WI38 (cell line): Measurements from ENCODE around the gene CTBP2.
"Not testable (repeated sequence)": the region's sequence is repeated elsewhere in the genome, so short reads cannot be mapped to it uniquely, and the experiment has no call there.

ENCODE experiments used
- H3K4me3 ChIP-seq: 2 replicates; pipeline ENCODE4 v1.5.1; 2011; ENCODE audit warnings: low read depth, mild to moderate bottlenecking, control low read depth, low read length
- CTCF ChIP-seq: IDR thresholded peaks from 2 replicates; pipeline ENCODE4 v1.5.1; 2012; ENCODE audit warnings: low read depth, mild to moderate bottlenecking, control low read depth, low read length

CTBP2 gene

DNA sequence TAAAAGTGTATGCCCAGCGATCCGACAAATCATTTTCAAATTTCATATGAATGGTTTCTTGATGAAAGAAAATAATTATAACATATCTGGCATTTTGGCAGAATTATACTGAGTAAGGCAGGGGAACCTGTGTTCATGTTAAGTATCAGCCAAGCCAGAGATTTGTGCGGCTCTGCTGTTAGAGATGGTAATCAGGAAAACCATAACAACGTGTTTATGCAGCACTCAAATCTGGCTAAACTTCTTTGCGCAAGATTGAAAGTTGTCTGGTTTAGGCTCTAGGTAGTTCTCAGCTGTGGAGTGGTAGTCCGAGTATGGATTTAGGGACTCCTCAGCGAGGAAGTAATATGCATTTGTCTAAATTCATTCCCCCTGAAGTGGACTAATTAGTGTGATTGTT lies 8.9 kb upstream of the CTBP2 start:
- no peak for TF ChIP-seq CTCF
- no peak overlapping the region for H3K4me3 ChIP-seq

DNA sequence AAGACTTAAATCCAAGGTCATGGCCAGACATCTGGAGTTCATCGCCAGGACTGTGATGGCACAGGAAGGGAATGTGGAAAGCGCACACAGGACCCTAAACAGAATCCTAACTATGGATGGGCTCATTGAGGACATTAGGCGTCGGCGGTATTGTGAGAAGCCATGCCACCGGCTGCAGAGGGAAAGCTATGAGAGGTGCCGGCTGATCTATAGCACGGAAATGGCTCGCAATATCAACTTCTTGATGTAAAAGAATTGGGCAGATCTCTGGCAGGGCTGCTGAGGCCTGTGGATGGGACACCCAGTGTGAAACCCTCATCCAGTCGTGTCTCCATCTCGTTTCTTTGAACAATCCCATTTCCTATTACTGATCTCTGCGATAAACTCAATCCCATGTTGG lies 6.3 kb upstream of the CTBP2 start:
- no peak overlapping the region for H3K4me3 ChIP-seq
- no peak for TF ChIP-seq CTCF

- TF ChIP-seq CTCF: no peak
- no peak overlapping the region for H3K4me3 ChIP-seq
These were observed 5.5 kb upstream of the CTBP2 start for GRCh38 chr10:125165584-125166573.

DNA sequence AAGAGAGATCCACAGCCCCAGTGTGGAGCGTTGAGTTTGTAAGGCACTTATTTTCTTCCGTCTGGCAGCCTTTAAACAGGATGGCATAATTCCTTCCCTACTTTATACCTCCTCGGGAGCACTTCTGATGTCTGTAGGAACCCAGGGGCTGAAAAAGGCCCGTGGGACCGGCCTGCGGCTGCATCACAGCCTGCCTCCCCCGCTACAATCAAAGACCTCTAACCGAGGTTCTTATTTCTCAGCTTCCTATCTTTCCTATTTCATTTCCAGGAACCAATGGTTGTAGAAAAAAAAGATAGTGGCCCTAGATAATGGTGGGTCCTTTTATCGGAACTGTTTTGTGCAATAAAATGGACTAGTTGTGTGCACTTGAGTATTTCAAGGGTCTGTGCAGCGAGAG lies 4.1 kb upstream of the CTBP2 start:
- no peak overlapping the region for H3K4me3 ChIP-seq
- TF ChIP-seq CTCF: no peak

GRCh38 chr10:125163803-125164202 lies 3.4 kb upstream of the CTBP2 start:
- no peak for TF ChIP-seq CTCF
- H3K4me3 ChIP-seq: no peak overlapping the region

DNA sequence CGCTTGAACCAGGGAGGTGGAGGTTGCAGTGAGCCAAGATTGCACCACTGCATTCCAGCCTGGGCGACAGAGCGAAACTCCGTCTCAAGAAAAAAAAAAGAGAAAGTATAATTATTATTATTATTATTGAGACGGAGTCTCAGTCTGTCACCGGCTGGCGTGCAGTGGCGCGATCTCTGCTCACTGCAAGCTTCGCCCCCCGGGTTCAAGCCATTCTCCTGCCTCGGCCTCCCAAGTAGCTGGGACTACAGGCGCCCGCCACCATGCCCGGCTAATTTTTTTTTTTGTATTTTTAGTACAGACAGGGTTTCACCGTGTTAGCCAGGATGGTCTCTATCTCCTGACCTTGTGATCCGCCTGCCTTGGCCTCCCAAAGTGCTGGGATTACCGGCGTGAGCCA lies 2.9 kb upstream of the CTBP2 start:
- H3K4me3 ChIP-seq: not testable (repeated sequence)

DNA sequence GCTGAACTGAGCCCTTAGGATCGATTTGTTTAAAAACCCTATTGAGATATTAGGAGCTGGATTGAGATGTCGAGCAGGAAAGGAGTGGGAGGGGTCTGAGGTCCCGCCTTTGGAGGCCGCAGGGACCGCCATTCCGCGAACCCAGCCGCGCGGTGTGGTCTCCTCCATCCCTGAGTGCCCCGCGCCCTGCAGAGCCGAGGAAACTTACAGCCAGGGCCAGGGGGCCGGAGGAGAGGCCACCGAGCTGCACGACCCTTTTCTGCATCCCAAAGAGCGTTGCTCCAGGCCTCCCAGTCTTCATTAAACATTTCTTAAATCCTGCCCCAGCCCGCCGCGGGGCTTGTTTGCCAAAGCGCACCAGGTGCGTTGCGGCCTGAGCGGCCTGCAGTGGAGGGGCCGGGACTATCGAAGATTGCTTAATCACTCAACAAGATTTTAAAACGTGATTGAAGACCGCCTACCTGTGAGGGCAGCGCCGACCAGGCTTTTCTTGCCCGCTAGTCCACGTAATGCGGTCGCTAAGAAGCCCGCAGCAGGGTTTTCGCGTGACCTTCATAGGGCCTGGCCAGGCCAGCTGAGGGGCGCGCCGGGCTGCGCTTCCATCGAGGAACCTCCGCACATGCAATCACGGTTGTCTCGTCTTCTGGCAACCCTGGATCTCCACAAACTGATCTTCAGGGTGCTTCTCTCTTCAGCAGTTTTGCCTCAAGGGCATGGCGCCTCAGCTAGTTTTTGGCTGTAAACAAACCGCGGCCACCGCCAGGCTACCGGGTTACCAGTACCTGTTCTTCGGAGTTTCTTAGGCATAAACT lies 2.0 kb upstream of the CTBP2 start:
- peak overlapping the region; percentile 69 for H3K4me3 ChIP-seq

More for the DNA sequence above, 2.0 kb upstream of the CTBP2 start:
- no peak for TF ChIP-seq CTCF
